Body of pancreas (tissue), 4 donors: ENCODE results near the gene ARL4D. TPM values are rescaled to one million over a fixed set of nuclear protein-coding genes. Genes with fewer than 3 reads are reported as not detected.

Source experiments
- ATAC-seq: fragments of 150-250 bp; one replicate; pipeline ENCODE4 v1.9.1; 2016
- DNase-seq, 4 donors: peaks; one replicate each; pipeline ENCODE4 v3.0.0-alpha.2; 2019
- H3K27ac ChIP-seq, 4 donors: fragments of 200-600 bp; sonication (generic); 1 replicate in 3 of 4; 2 replicates in 1 of 4; pipeline versions ENCODE4 v1.5.1 to v1.6.1; 2016 to 2019; ENCODE audit warnings: mild to moderate bottlenecking in 1 of 4, mixed read lengths in 1 of 4, moderate library complexity in 1 of 4
- H3K27me3 ChIP-seq, 2 donors: fragments of 200-600 bp; sonication (generic); one replicate each; pipeline ENCODE4 v1.6.0; 2016; ENCODE audit warnings: mild to moderate bottlenecking in 1 of 2
- H3K36me3 ChIP-seq, 2 donors: fragments of 200-600 bp; sonication (generic); replicated peaks in 1 of 2; 2 replicates each; pipeline ENCODE4 v1.5.1; 2016; ENCODE audit warnings: low read depth in 2 of 2; ENCODE audit not compliant: insufficient read depth in 1 of 2
- H3K4me1 ChIP-seq: fragments of 200-600 bp; sonication (generic); one replicate; pipeline ENCODE4 v1.6.0; 2016
- H3K4me3 ChIP-seq, 2 donors: fragments of 200-600 bp; sonication (generic); 1 replicate in 1 of 2; 2 replicates in 1 of 2; pipeline ENCODE4 v1.5.1; 2016 to 2019
- H3K9me3 ChIP-seq, 3 donors: fragments of 200-600 bp; sonication (generic); 1 replicate in 2 of 3; 2 replicates in 1 of 3; pipeline ENCODE4 v1.5.1; 2016
- POLR2A ChIP-seq, 3 donors: fragments of 450-650 bp; IDR thresholded peaks; one replicate each; pipeline ENCODE4 v1.6.1; 2016; ENCODE audit warnings: antibody characterized with exemption in 3 of 3, mild to moderate bottlenecking in 2 of 3
- WGBS, 2 donors: methylation state at CpG; one replicate each; pipeline ENCODE4 v1.1.5; 2017; 5-methylcytosine and 5-hydroxymethylcytosine counted together
- intact Hi-C: fragments of 100-400 bp; cut with DNase I; formaldehyde crosslinking; loops from one replicate; pipeline ENCODE4 v1.15.1; 2023
- total RNA-seq, 2 donors: library from RNA; depleted of rRNA; stranded (reverse); fragments of >200 nt; gene quantifications; one replicate each; pipeline ENCODE4 v1.1.0, GENCODE V29; 2016
- TF ChIP-seq, protein P1 (sequence below), 7 experiments: fragments of 450-650 bp in 4 of 7; fragments of 200-600 bp in 3 of 7; sonication (generic) in 3 of 7; IDR thresholded peaks; one replicate each; pipeline ENCODE4 v1.5.1; 2016 to 2019; ENCODE audit warnings: antibody characterized with exemption in 7 of 7

Gene ARL4D
- total RNA-seq, 2 donors from 2014 or later, result 2.1 to 4.6 TPM

DNA sequence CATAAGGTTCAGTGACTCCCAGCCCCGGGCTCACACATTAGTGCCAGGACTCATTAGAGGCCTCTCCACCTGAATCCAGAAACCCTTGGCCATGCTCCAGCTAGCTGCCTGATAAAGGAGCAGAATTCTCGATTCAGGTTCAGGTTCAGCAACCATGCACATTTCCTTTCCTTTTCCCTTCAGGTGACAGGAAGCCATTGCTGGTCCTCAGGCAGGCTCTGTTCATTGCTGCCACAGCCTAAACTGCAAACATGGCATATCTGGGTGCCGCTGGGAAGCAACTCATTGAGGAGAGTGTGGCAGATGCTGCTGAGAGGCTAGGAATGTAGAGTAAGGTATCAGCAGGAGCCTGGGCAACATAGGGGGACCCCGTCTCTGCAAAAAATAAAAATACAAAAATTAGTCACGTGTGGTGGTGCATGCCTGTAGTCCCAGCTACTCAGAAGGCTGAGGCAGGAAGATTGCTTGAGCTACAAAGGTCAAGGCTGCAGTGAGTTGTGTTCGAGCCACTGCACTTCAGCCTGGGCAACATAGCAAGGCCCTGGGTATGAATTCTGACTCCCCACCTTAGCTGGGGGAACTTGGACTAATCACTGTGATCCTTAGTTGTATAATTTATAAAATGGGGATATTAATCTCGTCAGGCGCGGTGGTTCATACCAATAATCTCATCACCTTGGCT is 28.7 kb downstream of the ARL4D start:
- TF ChIP-seq, protein P1, sequence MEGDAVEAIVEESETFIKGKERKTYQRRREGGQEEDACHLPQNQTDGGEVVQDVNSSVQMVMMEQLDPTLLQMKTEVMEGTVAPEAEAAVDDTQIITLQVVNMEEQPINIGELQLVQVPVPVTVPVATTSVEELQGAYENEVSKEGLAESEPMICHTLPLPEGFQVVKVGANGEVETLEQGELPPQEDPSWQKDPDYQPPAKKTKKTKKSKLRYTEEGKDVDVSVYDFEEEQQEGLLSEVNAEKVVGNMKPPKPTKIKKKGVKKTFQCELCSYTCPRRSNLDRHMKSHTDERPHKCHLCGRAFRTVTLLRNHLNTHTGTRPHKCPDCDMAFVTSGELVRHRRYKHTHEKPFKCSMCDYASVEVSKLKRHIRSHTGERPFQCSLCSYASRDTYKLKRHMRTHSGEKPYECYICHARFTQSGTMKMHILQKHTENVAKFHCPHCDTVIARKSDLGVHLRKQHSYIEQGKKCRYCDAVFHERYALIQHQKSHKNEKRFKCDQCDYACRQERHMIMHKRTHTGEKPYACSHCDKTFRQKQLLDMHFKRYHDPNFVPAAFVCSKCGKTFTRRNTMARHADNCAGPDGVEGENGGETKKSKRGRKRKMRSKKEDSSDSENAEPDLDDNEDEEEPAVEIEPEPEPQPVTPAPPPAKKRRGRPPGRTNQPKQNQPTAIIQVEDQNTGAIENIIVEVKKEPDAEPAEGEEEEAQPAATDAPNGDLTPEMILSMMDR (IDR thresholded peaks at IDR 0.05), result no peak
- TF ChIP-seq POLR2A (IDR thresholded peaks at IDR 0.05), result no peak
- Histone ChIP-seq H3K27ac (no peak overlapping the region), H3K27me3 (no peaks in the 10 kb centered on the region), H3K9me3 (no peaks in the 10 kb centered on the region), H3K4me3 (no peak overlapping the region), H3K4me1 (no peaks in the 10 kb centered on the region), H3K36me3 (no peaks in the 10 kb centered on the region)
- ATAC-seq (no peak), DNase-seq (peak in 3 of 4 donors; percentile 13 to 42 (median 28))
- intact Hi-C loops, result no loop called here
- 65 to 73% methylated on average over 9 of the region's 9 CpGs for WGBS, 2 donors

DNA sequence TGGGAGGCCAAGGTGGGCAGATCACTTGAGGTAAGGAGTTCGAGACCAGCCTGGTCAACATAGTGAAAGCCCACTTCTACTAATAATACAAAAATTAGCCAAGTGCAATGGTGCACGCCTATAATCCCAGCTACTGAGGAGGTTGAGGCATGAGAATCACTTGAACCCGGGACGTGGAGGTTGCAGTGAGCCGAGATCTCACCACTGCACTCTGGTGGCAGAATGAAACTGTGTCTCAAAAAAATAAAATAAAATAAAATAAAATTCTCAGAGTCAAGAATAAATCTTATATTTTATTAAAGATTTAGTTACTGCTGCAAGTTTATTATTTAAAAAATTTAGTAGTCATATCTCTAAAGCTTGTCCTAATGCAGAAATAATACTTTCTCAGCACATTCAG is 29.7 kb downstream of the ARL4D start:
- H3K4me3 ChIP-seq, result no peak overlapping the region
- WGBS, 2 donors, result 56 to 57% methylated on average over 5 of the region's 5 CpGs
- TF ChIP-seq, protein P1 (IDR thresholded peaks at IDR 0.05), result no peak
- TF ChIP-seq POLR2A (IDR thresholded peaks at IDR 0.05), result no peak
- H3K27me3 ChIP-seq, result no peaks in the 10 kb centered on the region
- ATAC-seq (no peak), DNase-seq (no peak)
- H3K36me3 ChIP-seq, result no peaks in the 10 kb centered on the region
- H3K27ac ChIP-seq, result no peak overlapping the region
- H3K4me1 ChIP-seq, result no peaks in the 10 kb centered on the region
- intact Hi-C loops, result no loop called here
- H3K9me3 ChIP-seq, result no peaks in the 10 kb centered on the region

DNA sequence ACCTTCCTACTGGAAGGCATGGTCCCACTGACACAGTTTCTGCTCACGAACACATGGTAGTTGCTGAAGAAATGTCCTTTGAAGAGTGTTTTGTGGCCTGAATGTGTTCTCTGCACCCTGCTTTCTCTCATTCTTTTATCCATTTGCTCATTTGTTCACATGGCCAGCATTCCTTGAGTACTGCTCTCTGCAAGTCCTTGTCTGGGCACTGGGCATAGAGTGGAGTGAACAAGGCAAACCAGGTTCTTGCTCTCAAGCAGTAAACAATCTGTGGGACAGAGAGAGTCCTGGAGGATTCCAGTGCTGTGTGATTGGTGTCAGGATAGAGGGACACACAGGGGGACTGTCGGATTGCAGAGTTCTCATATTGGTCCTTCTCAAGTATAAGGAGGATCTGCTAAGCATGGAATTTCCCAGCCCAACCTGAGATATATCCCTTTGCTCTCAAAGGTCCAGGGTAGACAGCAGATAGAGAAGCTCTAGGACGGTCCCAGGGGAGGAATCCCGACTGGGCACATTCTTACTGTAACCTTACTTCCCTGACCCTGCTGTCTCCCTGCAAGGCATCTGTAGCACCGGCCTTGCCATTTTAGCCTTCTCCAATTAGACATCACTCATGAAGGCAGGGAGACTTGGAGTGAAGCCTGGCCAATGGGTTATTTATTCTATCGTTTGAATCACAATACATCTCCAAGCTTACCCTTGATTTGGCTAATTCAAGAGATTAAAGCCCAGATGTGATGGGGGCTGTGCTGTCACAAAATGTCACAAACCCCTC is 32.3 kb downstream of the ARL4D start:
- H3K4me1 ChIP-seq, result no peaks in the 10 kb centered on the region
- TF ChIP-seq POLR2A (IDR thresholded peaks at IDR 0.05), result no peak
- TF ChIP-seq, protein P1 (IDR thresholded peaks at IDR 0.05), result no peak
- H3K27ac ChIP-seq, result no peak overlapping the region
- no peaks in the 10 kb centered on the region for H3K27me3 ChIP-seq
- DNase-seq (no peak), ATAC-seq (no peak)
- intact Hi-C loops, result no loop called here
- H3K4me3 ChIP-seq, result no peak overlapping the region
- WGBS, 2 donors, result 55 to 56% methylated on average over 6 of the region's 6 CpGs
- H3K36me3 ChIP-seq, result no peaks in the 10 kb centered on the region
- H3K9me3 ChIP-seq, result no peaks in the 10 kb centered on the region

DNA sequence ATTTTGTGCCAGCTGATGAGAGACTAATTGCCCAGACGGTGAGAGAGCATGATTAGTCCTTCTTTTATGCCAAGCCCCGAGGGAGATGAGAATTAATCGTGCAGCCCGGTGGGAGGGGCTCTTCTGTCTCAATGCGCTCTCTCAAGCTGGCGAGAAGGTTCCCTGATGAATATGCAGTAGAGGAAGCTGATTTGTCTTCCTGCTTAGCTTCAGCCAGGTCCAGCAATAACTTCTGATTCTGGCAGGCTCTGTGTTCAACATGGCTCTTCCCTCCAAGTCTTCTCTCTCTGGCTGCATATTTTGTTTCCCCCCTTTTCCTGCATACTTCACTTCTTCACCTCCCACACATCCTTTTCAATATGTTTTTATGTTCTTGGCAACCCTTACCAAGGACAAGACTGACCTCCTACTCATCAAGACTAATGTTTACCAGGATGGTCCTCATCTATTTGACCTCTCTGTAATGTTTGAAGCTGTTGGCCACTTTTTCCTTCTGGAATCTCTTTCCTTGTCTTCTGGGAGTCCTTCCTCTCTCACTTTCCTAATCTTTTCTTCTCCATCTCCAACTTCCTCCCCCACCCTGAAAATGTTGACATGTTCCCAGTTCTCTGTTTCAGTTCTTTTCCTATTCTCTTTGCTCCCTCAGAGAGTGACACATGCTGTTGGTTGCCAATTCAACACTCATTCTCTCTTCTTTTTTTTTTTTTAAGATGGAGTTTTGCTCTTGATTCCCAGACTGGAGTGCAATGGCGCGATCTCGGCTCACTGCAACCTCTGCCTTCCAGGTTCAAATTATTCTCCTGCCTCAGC is 33.1 kb downstream of the ARL4D start:
- intact Hi-C loops, result no loop called here
- TF ChIP-seq POLR2A (IDR thresholded peaks at IDR 0.05), result no peak
- TF ChIP-seq, protein P1 (IDR thresholded peaks at IDR 0.05), result no peak
- 48 to 56% methylated on average over 9 of the region's 9 CpGs for WGBS, 2 donors
- Histone ChIP-seq H3K9me3 (no peaks in the 10 kb centered on the region), H3K4me3 (no peak overlapping the region), H3K27ac (no peak overlapping the region), H3K27me3 (no peaks in the 10 kb centered on the region), H3K4me1 (no peaks in the 10 kb centered on the region), H3K36me3 (no peaks in the 10 kb centered on the region)
- ATAC-seq (no peak), DNase-seq (no peak)
